HUES64 (cell line): ENCODE data around the gene MYH3.

Experiments used
- H3K27ac ChIP-seq: 2 replicates; pipeline ENCODE4 v1.7.0; 2013; ENCODE audit warnings: low read depth, low read length, inconsistent platforms
- H3K27me3 ChIP-seq: 2 replicates; pipeline ENCODE4 v1.6.1; 2013; ENCODE audit warnings: mild to moderate bottlenecking, low read length; ENCODE audit not compliant: insufficient read depth
- H3K36me3 ChIP-seq: 2 replicates; pipeline ENCODE4 v1.6.1; 2013; ENCODE audit warnings: mild to moderate bottlenecking, low read length; ENCODE audit not compliant: insufficient read depth
- H3K4me1 ChIP-seq: 2 replicates; pipeline ENCODE4 v1.6.1; 2013; ENCODE audit warnings: mild to moderate bottlenecking, low read length, moderate library complexity; ENCODE audit not compliant: insufficient read depth
- H3K4me3 ChIP-seq: 2 replicates; pipeline ENCODE4 v1.5.1; 2013; ENCODE audit warnings: mild to moderate bottlenecking, low read length, moderate library complexity
- H3K9ac ChIP-seq: 2 replicates; pipeline ENCODE4 v1.6.1; 2013; ENCODE audit warnings: mild to moderate bottlenecking, low read depth, low read length
- H3K9me3 ChIP-seq: 2 replicates; pipeline ENCODE4 v1.6.1; 2013; ENCODE audit warnings: low read depth, low read length; ENCODE audit not compliant: insufficient read depth
- WGBS: fragments of 150-250, 120-280 bp; methylation state at CpG from one replicate; pipeline ENCODE4 v1.1.7; 2013; ENCODE audit warnings: missing lambda C conversion rate; 5-methylcytosine and 5-hydroxymethylcytosine counted together

The MYH3 gene

DNA sequence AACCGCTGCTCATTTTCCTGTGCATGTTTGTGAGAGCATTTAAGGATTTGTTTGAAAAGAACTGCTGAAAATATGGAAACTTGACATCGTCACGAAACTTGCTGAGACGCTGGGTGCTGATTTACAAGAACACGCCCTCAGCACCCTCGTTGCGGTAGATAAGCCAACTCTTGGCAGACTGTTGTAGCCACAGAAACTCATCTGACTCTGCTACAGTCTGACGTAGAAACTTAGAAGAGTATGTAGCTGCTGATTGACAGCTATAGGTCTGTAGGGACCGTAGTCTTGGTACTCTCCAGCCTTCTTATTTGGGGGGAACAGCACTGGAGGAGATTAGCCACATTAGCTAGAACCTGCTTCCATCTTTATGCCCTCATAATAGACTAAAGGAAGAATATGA is 71.6 kb downstream of the MYH3 start:
- 93% methylated on average over 9 of the region's 9 CpGs for WGBS
- Histone ChIP-seq H3K27me3 (no peaks in the 10 kb centered on the region), H3K9me3 (no peaks in the 10 kb centered on the region), H3K4me3 (no peak overlapping the region), H3K36me3 (no peaks in the 10 kb centered on the region), H3K27ac (no peak overlapping the region), H3K9ac (no peak overlapping the region), H3K4me1 (no peaks in the 10 kb centered on the region)

DNA sequence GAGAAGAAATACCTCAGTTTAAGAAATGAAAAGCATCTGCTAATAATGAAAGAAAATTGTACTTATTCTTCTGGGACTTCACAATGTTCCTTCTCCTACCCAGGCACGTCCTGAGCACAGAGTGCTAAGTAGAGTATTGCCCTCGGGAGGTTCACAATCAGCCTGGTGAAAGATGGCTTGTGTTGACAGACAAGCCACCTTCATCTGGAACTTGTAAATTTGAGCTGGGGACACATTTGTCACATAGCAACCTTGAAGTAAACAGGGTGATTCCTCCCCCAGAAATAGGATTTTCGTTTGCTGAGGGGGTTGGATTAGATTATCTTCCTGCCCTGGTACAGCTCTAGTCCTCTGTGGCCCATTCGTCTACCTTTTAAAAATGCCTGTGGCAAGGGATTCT is 73.3 kb downstream of the MYH3 start:
- Histone ChIP-seq H3K27me3 (no peaks in the 10 kb centered on the region), H3K27ac (no peak overlapping the region), H3K9ac (no peak overlapping the region), H3K36me3 (no peaks in the 10 kb centered on the region), H3K4me3 (no peak overlapping the region), H3K4me1 (no peaks in the 10 kb centered on the region), H3K9me3 (no peaks in the 10 kb centered on the region)
- 88% methylated on average over 4 of the region's 4 CpGs for WGBS

GRCh38 chr17:10579270-10579669 is 77.8 kb downstream of the MYH3 start:
- no peaks in the 10 kb centered on the region for H3K9me3 ChIP-seq
- peaks cover 3% of the 10 kb centered on the region; the same call in 1 of the 2 replicates for H3K4me1 ChIP-seq
- H3K9ac ChIP-seq, result no peak overlapping the region
- H3K36me3 ChIP-seq, result no peaks in the 10 kb centered on the region
- no peak overlapping the region for H3K4me3 ChIP-seq
- 78% methylated on average over 2 of the region's 2 CpGs for WGBS
- no peaks in the 10 kb centered on the region for H3K27me3 ChIP-seq
- H3K27ac ChIP-seq, result no peak overlapping the region
